Gastroesophageal sphincter (tissue), 4 donors: ENCODE results near the gene MZB1. TPM values are rescaled to one million over a fixed set of nuclear protein-coding genes. Genes with fewer than 3 reads are reported as not detected.
"Not testable (repeated sequence)": the region's sequence is repeated elsewhere in the genome, so short reads cannot be mapped to it uniquely, and the experiment has no call there.

Experiments used
- ATAC-seq: fragments of 150-250 bp; one replicate; pipeline ENCODE4 v1.9.1; 2016; ENCODE audit warnings: mild to moderate bottlenecking, moderate library complexity
- H3K27ac ChIP-seq, 4 donors: fragments of 200-600 bp; sonication (generic) in 3 of 4; 1 replicate in 3 of 4; 2 replicates in 1 of 4; pipeline ENCODE4 v1.5.1; 2016 to 2019
- H3K27me3 ChIP-seq: fragments of 200-600 bp; sonication (generic); one replicate; pipeline ENCODE4 v1.5.1; 2019
- H3K36me3 ChIP-seq, 2 donors: fragments of 200-600 bp; sonication (generic); one replicate each; pipeline ENCODE4 v1.5.1; 2019; ENCODE audit warnings: control low read depth in 1 of 2
- H3K4me1 ChIP-seq, 3 donors: fragments of 200-600 bp; sonication (generic); 1 replicate in 2 of 3; 2 replicates in 1 of 3; pipeline ENCODE4 v1.5.1; 2016 to 2019; ENCODE audit warnings: control low read depth in 2 of 3
- H3K4me3 ChIP-seq, 2 donors: fragments of 200-600 bp; sonication (generic); one replicate each; pipeline ENCODE4 v1.5.1; 2019; ENCODE audit warnings: mild to moderate bottlenecking in 1 of 2, moderate library complexity in 1 of 2
- H3K9me3 ChIP-seq, 3 donors: fragments of 200-600 bp; sonication (generic); one replicate each; pipeline ENCODE4 v1.5.1; 2017 to 2019; ENCODE audit warnings: control low read depth in 2 of 3
- CTCF ChIP-seq, 4 experiments: fragments of 200-600 bp in 2 of 4; fragments of 450-650 bp in 2 of 4; sonication (generic) in 1 of 4; IDR thresholded peaks; one replicate each; pipeline ENCODE4 v1.5.1; 2017 to 2019; ENCODE audit warnings: antibody characterized with exemption in 4 of 4, mild to moderate bottlenecking in 2 of 4, moderate library complexity in 2 of 4
- EP300 ChIP-seq: sonication (generic); formaldehyde crosslinking; IDR thresholded peaks from one replicate; pipeline ENCODE4 v1.6.1; 2017; ENCODE audit warnings: antibody characterized with exemption, mild to moderate bottlenecking
- POLR2A ChIP-seq, 2 donors: fragments of 450-650 bp; IDR thresholded peaks; one replicate each; pipeline ENCODE4 v1.6.1; 2017; ENCODE audit warnings: antibody characterized with exemption in 2 of 2, mild to moderate bottlenecking in 2 of 2, moderate library complexity in 1 of 2
- POLR2AphosphoS5 ChIP-seq: sonication (generic); formaldehyde crosslinking; IDR thresholded peaks from one replicate; pipeline ENCODE4 v1.6.1; 2017; ENCODE audit warnings: antibody characterized with exemption
- WGBS, 2 donors: methylation state at CpG; one replicate each; pipeline ENCODE4 v1.1.5; 2018; ENCODE audit warnings: low coverage in 1 of 2; 5-methylcytosine and 5-hydroxymethylcytosine counted together
- total RNA-seq, 4 donors: library from RNA; depleted of rRNA; stranded (reverse); fragments of >200 nt; gene quantifications; one replicate each; pipeline ENCODE4 v1.1.0, GENCODE V29; 2016

MZB1 gene
- total RNA-seq, 4 donors from 2014 or later: 0.74 TPM; not detected in 3

- TF ChIP-seq CTCF (IDR thresholded peaks at IDR 0.05): no peak
- no peak for TF ChIP-seq EP300
- no peak for TF ChIP-seq POLR2AphosphoS5
- no peak for TF ChIP-seq POLR2A (IDR thresholded peaks at IDR 0.05)
- WGBS, 2 donors: 37% methylated on average over 2 of the region's 8 CpGs; no CpG with 5 or more reads in 1 of the 2 donors
- Histone ChIP-seq H3K4me3 (no peak overlapping the region), H3K36me3 (no peaks in the 10 kb centered on the region), H3K27ac (no peak overlapping the region), H3K9me3 (no peaks in the 10 kb centered on the region), H3K27me3 (peaks cover 14% of the 10 kb centered on the region), H3K4me1 (peaks cover 0 to 53% (median 30%) of the 10 kb centered on the region in 3 donors)
- ATAC-seq: no peak
These were observed 1.4 kb downstream of the MZB1 start for GRCh38 chr5:139388198-139388821.

- Histone ChIP-seq H3K9me3 (no peaks in the 10 kb centered on the region), H3K27ac (no peak overlapping the region), H3K36me3 (no peaks in the 10 kb centered on the region), H3K4me3 (no peak overlapping the region), H3K27me3 (peaks cover 8% of the 10 kb centered on the region), H3K4me1 (peaks cover 0 to 47% (median 28%) of the 10 kb centered on the region in 3 donors)
- no CpG with 5 or more reads among the region's 10 CpGs for WGBS, 2 donors
- no peak for ATAC-seq
- TF ChIP-seq POLR2A (IDR thresholded peaks at IDR 0.05) (no peak), EP300 (no peak), CTCF (IDR thresholded peaks at IDR 0.05) (no peak), POLR2AphosphoS5 (no peak)
These were observed 2.0 kb downstream of the MZB1 start for GRCh38 chr5:139387611-139388197.

GRCh38 chr5:139386956-139387355 lies 2.8 kb downstream of the MZB1 start:
- peaks cover 0 to 40% (median 22%) of the 10 kb centered on the region in 3 donors for H3K4me1 ChIP-seq
- WGBS, 2 donors: 96 to 98% methylated on average over 8 to 9 of the region's 10 CpGs
- not testable (repeated sequence) for ATAC-seq, H3K27me3 ChIP-seq, H3K27ac ChIP-seq, H3K9me3 ChIP-seq, H3K4me3 ChIP-seq, H3K36me3 ChIP-seq

- no peak for ATAC-seq
- no peaks in the 10 kb centered on the region for H3K36me3 ChIP-seq
These were observed 3.7 kb downstream of the MZB1 start for GRCh38 chr5:139386050-139386438.

More at GRCh38 chr5:139386050-139386438, 3.7 kb downstream of the MZB1 start:
- 88 to 91% methylated on average over 4 to 5 of the region's 5 CpGs for WGBS, 2 donors
- H3K9me3 ChIP-seq: no peaks in the 10 kb centered on the region
- no peak overlapping the region for H3K27ac ChIP-seq
- peaks cover 0 to 31% (median 13%) of the 10 kb centered on the region in 3 donors for H3K4me1 ChIP-seq
- H3K27me3 ChIP-seq: no peaks in the 10 kb centered on the region
- TF ChIP-seq CTCF (IDR thresholded peaks at IDR 0.05) (no peak), POLR2AphosphoS5 (no peak), EP300 (no peak), POLR2A (IDR thresholded peaks at IDR 0.05) (no peak)
- no peak overlapping the region for H3K4me3 ChIP-seq
